IgD-negative memory B cell (primary cell): ENCODE results near the gene DTX2. TPM values are rescaled to one million over a fixed set of nuclear protein-coding genes. Genes with fewer than 3 reads are reported as not detected.
A peak's percentile ranks its signal among the peaks of the same experiment; 100 is the strongest.
"Not testable (repeated sequence)": the region's sequence is repeated elsewhere in the genome, so short reads cannot be mapped to it uniquely, and the experiment has no call there.

ENCODE experiments used
- H3K27ac Mint-ChIP-seq, 3 donors: one replicate each; pipeline ENCODE4 v1.8.0; 2020 to 2022; ENCODE audit warnings: mild to moderate bottlenecking in 3 of 3, mixed read lengths in 3 of 3, moderate library complexity in 1 of 3
- H3K27me3 Mint-ChIP-seq: one replicate; pipeline ENCODE4 v1.8.0; 2021; ENCODE audit warnings: mixed read lengths
- H3K36me3 Mint-ChIP-seq: one replicate; pipeline ENCODE4 v1.8.0; 2020; ENCODE audit warnings: mild to moderate bottlenecking, mixed read lengths
- H3K4me1 Mint-ChIP-seq, 3 donors: one replicate each; pipeline ENCODE4 v1.8.0; 2020 to 2022; ENCODE audit warnings: mixed read lengths in 3 of 3, mild to moderate bottlenecking in 1 of 3
- H3K4me3 Mint-ChIP-seq, 4 donors: one replicate each; pipeline ENCODE4 v1.8.0; 2020 to 2022; ENCODE audit warnings: mild to moderate bottlenecking in 4 of 4, mixed read lengths in 4 of 4, moderate library complexity in 3 of 4
- H3K9me3 Mint-ChIP-seq, 3 donors: one replicate each; pipeline ENCODE4 v1.8.0; 2020 to 2021; ENCODE audit warnings: mixed read lengths in 3 of 3, mild to moderate bottlenecking in 1 of 3
- polyA plus RNA-seq: library from polyadenylated mRNA; unstranded; fragments of 300-500 nt; fragmentation: Illumina TruSeq; gene quantifications from one replicate; pipeline ENCODE4 v1.2.3, GENCODE V29; 2021

The DTX2 gene
- polyA plus RNA-seq, 1 donor from 2014 or later: 19.9 TPM

DNA sequence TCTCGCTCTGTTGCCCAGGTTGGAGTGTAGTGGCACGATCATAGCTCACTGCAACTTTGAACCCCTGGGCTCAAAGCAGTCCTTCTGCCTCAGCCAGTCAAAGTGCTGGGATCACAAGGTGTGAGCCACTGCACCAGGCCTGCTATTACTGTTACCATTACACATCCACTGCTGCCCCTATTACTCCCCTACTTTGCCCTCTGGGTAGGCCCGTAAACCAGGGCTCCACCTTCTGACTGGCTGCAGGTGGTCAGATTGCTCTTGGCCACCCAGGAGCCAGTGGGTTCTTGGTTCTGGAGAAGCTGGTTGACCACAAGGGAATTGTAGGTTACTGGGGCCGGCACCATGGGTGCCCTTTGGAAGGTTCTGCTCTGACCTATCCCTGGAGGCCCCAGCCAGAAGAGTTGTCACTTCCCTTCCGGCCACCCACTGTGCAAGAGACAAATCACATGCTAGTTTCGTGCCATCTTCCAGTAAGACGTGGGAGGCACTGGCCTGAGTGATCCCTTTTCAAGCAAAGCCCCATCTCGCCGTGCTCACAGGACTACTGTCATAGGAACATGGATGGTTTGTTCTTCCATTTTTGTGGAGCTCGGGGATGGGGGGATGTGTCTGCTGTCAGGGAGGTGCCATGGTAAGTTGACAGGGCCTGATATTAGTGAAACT, 10.2 kb downstream of the DTX2 start:
- H3K9me3 Mint-ChIP-seq, H3K27me3 Mint-ChIP-seq, H3K4me3 Mint-ChIP-seq, H3K27ac Mint-ChIP-seq, H3K4me1 Mint-ChIP-seq, H3K36me3 Mint-ChIP-seq: not testable (repeated sequence)

DNA sequence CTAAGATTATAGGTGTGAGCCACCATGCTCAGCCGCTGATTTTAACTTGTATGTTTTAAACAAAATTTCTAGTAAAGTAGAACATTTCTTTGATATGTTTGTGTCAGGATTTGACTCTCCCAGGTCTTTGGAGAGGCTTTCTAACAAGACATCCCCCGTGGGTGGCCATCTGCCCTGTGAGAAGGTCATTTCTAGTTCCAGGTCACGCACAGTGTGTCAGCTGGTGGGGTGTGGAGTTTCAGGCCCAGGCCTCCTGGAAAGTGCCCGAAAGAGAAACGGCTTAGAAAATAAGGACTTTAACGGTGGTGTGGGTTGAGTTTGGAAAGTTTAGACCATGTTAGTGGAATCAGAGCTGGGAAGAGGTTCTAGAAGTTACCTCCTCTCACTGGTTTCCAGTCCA, 11.6 kb downstream of the DTX2 start:
- not testable (repeated sequence) for H3K4me1 Mint-ChIP-seq, H3K4me3 Mint-ChIP-seq

DNA sequence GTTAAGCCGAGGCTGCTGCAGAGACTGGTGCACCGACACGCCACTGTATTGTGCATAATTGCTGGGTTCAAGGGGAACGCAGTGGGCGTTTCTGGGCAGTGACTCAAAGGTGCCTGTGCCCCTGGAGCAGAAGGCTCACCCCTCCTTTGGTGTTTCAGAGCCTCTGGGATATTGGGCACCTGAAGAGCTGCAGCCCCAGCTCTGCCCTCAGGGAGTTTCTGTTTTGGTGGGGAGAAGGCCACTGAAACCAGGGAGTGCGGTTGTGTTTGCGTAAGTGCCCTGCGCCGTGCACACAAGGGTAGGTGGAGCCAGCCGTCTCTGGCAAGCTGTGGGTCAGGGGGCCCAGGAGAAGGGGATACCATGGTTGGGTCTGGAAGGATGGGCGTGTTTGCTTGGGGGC, 14.8 kb downstream of the DTX2 start:
- H3K4me1 Mint-ChIP-seq, H3K4me3 Mint-ChIP-seq, H3K27ac Mint-ChIP-seq, H3K36me3 Mint-ChIP-seq, H3K27me3 Mint-ChIP-seq, H3K9me3 Mint-ChIP-seq: not testable (repeated sequence)

More for the DNA sequence above, 11.6 kb downstream of the DTX2 start:
- not testable (repeated sequence) for H3K9me3 Mint-ChIP-seq, H3K27ac Mint-ChIP-seq, H3K27me3 Mint-ChIP-seq, H3K36me3 Mint-ChIP-seq

DNA sequence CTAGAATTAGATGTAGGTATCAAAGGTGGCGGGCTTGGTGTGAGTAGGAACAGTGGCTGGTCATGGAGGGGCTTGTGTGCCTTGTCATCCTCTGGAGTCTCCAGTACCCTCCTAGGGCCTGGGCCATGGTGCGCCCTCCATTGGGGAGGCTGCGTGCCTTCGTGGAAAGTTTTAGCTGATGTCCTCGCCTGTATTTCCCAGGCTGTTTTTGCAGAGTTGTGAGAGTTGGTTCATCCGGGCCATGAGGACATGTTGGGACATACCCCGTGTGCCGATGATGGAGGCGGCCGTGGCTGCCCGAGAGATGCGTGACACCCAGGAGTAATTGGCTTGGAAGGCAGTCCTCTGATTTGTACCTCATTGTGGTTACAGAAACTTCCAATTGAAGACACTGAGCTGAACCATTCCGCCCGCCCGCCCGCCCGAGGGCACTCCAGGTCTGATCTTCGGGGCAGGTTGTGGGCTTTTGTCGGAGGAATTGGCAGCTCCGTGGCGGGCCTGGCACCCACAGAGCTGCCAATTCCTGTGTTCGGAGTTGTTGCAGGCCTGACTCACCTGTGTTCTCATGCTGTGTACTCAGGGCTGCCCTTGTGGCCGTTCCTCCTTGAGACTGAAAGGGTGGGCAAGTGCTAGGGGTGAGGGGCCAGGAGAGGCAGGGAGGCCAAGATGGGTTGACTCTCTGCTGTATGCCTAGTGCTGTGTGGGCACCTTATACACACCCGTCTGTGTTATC, 15.4 kb downstream of the DTX2 start:
- H3K4me1 Mint-ChIP-seq, H3K4me3 Mint-ChIP-seq, H3K27ac Mint-ChIP-seq, H3K27me3 Mint-ChIP-seq, H3K9me3 Mint-ChIP-seq, H3K36me3 Mint-ChIP-seq: not testable (repeated sequence)

DNA sequence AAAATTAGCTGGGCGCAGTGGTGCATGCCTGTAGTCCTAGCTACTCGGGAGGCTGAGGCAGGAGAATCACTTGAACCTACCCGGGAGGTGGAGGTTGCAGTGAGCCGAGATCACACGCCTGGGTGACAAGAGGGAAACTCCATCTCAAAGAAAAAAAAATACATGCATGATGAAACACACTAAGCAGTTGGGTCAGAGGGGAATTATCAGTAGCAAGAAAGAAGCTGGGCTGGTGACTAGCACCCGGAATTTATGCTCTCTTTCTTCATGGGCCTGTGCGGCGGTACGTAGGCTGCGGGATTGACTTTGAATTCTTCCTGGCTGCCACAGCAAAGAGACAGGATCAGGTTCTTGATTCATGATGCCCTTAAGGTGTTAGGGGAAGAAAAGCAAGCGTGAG, 18.1 kb downstream of the DTX2 start:
- not testable (repeated sequence) for H3K9me3 Mint-ChIP-seq, H3K4me3 Mint-ChIP-seq, H3K4me1 Mint-ChIP-seq, H3K27ac Mint-ChIP-seq, H3K36me3 Mint-ChIP-seq, H3K27me3 Mint-ChIP-seq

DNA sequence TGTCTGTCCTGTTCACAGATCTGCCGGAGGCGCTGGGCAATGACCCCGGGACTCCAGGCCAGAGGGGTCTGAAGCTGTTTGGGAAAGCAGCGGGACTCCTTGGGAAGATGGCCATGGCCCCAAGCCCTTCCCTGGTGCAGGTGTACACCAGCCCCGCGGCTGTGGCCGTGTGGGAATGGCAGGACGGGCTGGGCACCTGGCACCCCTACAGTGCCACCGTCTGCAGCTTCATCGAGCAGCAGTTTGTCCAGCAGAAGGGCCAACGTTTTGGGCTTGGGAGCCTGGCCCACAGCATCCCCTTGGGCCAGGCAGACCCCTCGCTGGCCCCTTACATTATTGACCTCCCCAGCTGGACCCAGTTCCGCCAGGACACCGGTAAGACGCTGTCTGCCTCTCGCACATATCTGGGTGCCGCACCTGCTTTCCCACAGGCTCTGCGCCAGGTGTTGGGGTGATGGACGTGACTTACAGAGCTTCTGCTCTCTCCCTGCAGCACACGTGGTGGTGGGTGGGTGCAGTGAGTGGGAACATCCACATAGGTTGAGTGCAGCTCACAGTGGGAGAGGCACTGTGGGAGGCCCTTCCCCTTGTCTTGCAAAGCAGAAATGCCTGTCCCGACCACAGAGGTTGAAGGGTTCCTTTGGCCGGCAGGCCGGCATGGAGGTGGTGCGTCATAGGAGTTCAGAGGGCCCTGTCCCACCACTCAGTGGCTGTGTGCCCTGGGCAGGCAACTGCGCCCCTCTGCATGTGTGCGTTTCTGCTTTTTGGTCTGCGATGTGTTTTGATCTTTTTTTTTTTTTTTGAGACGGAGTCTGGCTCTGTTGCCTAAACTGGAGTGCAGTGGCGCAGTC, 19.1 kb downstream of the DTX2 start:
- H3K27ac Mint-ChIP-seq, H3K4me1 Mint-ChIP-seq, H3K9me3 Mint-ChIP-seq, H3K4me3 Mint-ChIP-seq, H3K36me3 Mint-ChIP-seq, H3K27me3 Mint-ChIP-seq: not testable (repeated sequence)

DNA sequence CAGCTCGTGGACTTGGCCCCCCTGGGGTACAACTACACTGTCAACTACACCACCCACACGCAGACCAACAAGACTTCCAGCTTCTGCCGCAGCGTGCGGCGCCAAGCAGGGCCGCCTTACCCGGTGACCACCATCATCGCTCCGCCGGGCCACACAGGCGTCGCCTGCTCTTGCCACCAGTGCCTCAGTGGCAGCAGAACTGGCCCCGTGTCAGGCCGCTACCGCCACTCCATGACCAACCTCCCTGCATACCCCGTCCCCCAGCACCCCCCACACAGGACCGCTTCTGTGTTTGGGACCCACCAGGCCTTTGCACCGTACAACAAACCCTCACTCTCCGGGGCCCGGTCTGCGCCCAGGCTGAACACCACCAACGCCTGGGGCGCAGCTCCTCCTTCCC, 21.2 kb downstream of the DTX2 start:
- not testable (repeated sequence) for H3K36me3 Mint-ChIP-seq, H3K27ac Mint-ChIP-seq, H3K4me3 Mint-ChIP-seq, H3K4me1 Mint-ChIP-seq, H3K27me3 Mint-ChIP-seq, H3K9me3 Mint-ChIP-seq

DNA sequence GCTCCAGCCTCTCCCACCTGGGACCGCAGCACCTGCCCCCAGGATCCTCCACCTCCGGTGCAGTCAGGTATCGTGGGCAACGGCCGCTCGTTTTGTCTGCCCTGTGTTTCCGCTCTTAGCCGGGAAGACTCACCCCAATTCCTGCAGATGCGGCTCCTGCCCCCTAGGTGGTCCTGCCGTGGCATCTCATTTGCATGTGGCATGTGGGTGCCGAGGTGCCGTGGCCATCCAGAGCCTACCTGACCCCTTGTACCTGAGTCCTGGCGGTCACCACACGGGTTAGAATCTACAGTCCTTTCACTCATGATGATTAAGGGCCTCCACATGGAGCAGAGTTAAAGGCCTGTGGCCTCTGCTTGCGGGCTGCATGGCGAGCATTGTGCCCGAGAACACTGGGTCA, 21.6 kb downstream of the DTX2 start:
- not testable (repeated sequence) for H3K9me3 Mint-ChIP-seq, H3K4me1 Mint-ChIP-seq, H3K36me3 Mint-ChIP-seq, H3K27me3 Mint-ChIP-seq, H3K27ac Mint-ChIP-seq
- peak overlapping the region in 1 of 4 donors; percentile 17 for H3K4me3 Mint-ChIP-seq

DNA sequence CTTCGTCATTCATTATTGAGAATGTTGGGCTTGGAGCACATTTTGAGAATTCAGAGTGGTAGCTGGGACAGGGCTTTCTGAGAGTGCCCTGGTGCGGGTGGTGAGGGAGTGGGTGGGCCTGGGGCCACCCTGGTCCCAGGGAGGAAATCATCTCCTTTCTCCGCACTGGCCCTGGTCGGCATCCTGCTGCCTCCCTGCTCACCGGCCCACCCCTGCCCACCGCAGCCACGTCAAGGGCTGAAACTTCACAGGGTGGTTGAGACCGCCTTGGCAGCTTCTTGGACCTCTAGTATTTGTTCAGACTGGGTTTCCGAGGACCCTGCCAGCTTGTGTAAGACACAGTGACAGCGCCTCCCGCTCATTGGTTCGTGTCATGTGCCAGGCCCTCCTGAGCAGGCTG, 22.9 kb downstream of the DTX2 start:
- not testable (repeated sequence) for H3K4me3 Mint-ChIP-seq, H3K27me3 Mint-ChIP-seq, H3K9me3 Mint-ChIP-seq, H3K27ac Mint-ChIP-seq, H3K36me3 Mint-ChIP-seq, H3K4me1 Mint-ChIP-seq

DNA sequence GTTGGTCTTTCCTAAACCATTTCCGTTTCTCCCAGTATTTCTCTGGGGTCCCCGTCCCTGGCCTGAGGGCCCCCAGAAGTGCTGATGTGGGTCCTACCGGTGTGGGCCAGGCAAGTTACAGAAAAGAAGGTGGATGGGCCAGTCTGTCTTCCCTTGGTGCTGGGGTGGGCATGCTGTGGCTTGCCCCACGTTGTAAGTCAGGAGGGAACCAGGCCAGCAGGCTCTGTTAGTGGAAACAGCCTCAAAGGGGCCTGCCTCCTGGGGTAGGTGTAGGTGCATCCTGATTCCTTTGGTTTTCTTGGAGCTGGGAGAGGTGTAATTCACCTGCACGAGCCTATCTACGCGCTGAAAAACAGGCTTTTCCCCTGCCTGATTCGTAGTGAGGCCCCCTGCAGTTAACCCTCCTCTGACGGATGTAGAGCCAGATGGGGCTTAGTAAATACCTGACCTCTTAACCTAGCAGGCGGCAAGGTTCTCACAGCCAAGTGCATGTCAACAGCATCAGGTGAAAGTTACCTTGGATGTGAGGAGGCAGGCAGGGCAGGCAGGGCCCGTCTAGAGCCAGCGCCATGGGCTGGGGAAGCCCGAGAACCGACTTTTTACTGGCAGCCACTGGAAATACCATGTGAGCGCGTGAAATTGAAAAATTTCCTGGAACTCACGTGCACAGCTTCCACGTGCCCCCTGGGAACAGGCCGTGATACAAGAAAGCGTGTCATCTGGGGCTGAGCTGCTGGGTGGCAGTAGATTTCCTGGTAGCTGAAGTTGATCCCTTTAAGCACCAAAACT, 24.5 kb downstream of the DTX2 start:
- Mint-ChIP-seq H3K4me3 (peak overlapping the region in 1 of 4 donors; percentile 3), H3K27ac (peak overlapping the region in 1 of 3 donors; percentile 43)
- not testable (repeated sequence) for H3K4me1 Mint-ChIP-seq, H3K9me3 Mint-ChIP-seq, H3K27me3 Mint-ChIP-seq, H3K36me3 Mint-ChIP-seq

DNA sequence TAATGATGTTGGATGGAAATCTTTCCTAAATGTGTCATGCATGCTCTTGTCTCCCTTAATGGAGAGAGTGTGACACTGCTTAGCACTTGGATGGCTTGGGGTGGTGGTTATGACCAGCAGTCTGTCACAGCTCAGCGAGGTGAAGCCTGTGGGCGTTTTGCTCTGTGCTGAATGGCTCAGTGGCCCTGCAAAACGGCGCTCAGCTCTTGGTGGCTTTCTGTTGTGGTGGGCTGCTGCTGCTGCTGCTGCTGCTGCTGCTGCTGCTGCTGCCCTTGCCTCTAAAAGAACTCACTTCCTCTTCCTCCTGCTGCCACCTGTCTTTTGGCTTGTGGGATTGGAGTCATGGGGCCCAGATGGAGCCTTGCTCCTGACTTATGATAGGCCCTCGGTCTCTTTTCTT, 25.1 kb downstream of the DTX2 start:
- not testable (repeated sequence) for H3K4me1 Mint-ChIP-seq, H3K36me3 Mint-ChIP-seq, H3K9me3 Mint-ChIP-seq, H3K27me3 Mint-ChIP-seq
- peak overlapping the region in 2 of 3 donors; percentile 43 to 89 for H3K27ac Mint-ChIP-seq
- H3K4me3 Mint-ChIP-seq: peak overlapping the region in 3 of 4 donors; percentile 3 to 67 (median 56)

DNA sequence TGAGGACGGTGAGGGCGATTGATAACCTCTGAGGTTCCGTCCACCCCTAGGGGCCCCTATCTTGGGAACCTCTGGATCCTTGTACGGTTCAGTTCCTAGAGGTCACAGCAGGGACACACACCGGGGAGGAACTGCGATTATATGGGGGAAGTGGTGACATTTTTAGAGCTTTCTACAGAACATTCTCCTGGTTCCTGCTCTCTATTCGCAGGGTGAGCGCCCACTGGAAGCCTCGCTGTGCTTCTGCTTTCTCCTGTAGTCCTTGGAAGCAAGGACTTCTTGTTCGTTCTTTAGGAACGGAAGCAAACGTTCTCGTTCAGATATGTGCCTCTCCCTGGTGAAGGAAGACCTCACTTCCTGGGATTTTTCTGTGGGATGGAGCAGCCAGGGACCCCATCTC, 26.5 kb downstream of the DTX2 start:
- not testable (repeated sequence) for H3K27me3 Mint-ChIP-seq, H3K36me3 Mint-ChIP-seq, H3K27ac Mint-ChIP-seq, H3K4me1 Mint-ChIP-seq, H3K9me3 Mint-ChIP-seq, H3K4me3 Mint-ChIP-seq

DNA sequence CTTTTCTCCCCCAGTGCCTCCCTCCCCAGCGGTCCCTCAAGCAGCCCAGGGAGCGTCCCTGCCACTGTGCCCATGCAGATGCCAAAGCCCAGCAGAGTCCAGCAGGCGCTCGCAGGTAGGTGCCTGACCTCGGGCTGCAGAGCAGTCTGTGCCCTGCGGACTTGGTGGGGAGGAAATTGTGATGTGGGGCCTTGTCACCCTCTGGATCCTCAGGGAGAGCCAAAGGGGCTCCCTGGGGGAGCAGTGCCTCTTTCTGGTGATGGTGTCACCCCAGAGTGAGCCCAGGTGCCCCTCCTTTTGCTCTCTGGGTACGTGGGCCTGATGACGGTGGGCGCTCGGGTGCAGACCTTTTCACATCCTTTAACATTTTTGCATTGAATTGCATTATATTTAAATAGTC, 30.6 kb downstream of the DTX2 start:
- not testable (repeated sequence) for H3K27ac Mint-ChIP-seq, H3K9me3 Mint-ChIP-seq, H3K27me3 Mint-ChIP-seq, H3K4me3 Mint-ChIP-seq, H3K36me3 Mint-ChIP-seq, H3K4me1 Mint-ChIP-seq

DNA sequence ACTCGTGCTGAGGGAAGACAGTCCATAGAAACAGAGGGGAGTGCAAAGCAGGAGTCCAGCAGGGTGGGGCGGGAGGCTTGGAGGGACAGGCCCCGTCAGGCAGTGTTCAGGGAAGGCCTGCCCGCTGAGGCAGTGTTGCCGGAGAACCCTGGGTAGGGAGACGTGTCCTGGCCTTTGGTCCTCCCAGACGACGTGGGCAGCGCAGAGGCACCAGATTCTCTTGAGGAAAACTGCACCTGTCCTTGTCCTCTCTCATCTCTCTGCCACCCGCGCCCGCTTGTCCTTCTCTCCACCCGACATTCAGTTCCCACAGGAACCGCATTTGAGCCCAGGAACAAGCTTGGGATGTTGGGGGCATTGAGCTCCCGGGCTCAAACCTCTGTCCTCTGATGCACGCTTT, 34.2 kb downstream of the DTX2 start:
- not testable (repeated sequence) for H3K4me1 Mint-ChIP-seq, H3K36me3 Mint-ChIP-seq, H3K27ac Mint-ChIP-seq, H3K4me3 Mint-ChIP-seq, H3K27me3 Mint-ChIP-seq, H3K9me3 Mint-ChIP-seq

DNA sequence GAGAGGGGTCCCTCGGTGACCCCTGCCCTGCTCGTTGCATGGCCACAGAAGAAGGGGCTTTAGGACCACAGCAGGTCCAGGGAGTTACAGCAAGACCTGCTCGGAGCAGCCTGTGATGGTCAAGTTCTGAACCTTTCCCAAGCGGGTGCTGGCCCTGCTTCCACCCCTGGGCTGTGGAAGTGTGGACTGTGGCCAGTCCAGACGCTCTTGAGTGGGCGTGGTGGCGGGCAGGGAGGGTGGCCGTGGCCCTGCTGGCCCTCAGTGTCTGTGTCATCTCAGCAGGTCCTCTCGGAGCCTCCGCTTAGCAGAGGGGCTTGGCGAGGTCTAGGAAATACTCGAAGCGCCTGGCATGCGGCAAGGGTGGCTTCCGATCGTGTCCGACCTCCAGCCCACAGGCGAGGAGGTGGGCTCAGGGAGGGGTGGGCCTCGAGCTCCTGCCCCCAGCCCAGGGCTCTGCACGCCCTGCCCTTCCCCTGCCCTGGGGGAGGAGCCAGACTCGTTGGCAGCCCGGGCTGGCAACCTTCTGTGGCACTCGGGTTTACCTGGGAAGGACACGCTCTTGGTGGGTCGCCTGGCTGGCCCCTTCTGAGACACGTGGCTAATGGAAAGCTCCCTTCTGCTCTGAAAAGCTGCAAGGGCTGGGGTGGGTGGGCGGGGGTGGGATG, 36.5 kb downstream of the DTX2 start:
- not testable (repeated sequence) for H3K9me3 Mint-ChIP-seq, H3K36me3 Mint-ChIP-seq, H3K27me3 Mint-ChIP-seq, H3K4me1 Mint-ChIP-seq, H3K27ac Mint-ChIP-seq, H3K4me3 Mint-ChIP-seq
